GM21529 (cell line): ENCODE data around the gene SSU72.
A peak's percentile ranks its signal among the peaks of the same experiment; 100 is the strongest.
"Not testable (repeated sequence)": the region's sequence is repeated elsewhere in the genome, so short reads cannot be mapped to it uniquely, and the experiment has no call there.

Source experiments
- ATAC-seq: cut with Tn5 transposase; IDR thresholded peaks from one replicate; pipeline ENCODE4 v1.9.1; 2021; ENCODE audit not compliant: unreplicated experiment

SSU72 gene

DNA sequence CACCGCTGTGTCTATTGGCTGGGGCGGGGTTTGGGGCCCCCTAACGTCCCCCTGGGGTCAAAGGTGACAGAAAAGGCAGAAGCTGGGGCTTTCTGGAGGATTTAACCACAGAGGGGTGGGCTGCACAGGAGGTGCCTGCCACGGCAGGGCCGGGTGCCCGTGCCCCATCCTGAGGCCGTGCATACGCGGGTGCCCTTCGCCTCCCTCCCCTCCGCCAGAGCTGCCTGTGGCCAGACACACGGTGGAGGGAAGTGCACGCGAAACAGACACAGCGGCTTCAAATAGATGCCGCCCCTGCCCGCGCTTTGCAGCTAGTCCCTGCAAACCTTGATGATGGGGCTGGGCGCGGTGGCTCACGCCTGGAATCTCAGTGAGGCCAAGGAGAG is 65.2 kb downstream of the SSU72 start:
- ATAC-seq: not testable (repeated sequence)

- not testable (repeated sequence) for ATAC-seq
Observed at GRCh38 chr1:1508775-1509464, 65.7 kb downstream of the SSU72 start.

GRCh38 chr1:1507305-1507704 is 67.4 kb downstream of the SSU72 start:
- ATAC-seq: no peak

DNA sequence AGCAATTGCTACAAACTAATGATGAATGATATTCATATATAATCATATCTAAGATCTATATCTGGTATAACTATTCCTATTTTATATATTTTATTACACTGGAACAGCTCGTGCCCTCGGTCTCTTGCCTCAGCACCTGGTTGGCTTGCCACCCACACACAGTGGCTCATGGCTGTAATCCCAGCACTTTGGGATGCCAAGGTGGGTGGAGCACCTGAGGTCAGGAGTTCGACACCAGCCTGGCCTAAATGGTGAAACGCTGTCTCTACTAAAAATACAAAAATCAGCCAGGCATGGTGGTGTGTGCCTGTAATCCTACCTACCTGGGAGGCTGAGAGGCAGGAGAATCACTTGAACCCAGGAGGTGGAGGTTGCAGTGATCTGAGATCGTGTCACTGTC is 68.9 kb downstream of the SSU72 start:
- not testable (repeated sequence) for ATAC-seq

DNA sequence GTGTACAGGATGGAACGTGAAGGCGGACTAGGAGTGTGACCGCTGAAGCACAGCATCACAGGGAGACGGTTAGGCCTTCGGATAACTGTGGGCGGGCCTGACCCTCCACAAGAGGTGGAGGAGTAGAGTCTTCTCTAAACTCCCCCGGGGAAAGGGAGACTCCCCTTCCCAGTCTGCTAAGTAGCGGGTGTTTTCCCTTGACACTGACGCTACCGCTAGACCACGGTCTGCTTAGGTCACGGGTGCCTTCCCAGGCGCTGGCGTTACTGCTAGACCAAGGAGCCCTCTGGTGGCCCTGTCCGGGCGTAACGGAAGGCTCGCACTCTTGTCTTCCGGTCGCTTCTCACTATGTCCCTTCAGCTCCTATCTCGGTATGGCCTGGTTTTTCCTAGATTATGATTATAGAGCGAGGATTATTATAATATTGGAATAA is 69.3 kb downstream of the SSU72 start:
- peak; percentile 60 for ATAC-seq

DNA sequence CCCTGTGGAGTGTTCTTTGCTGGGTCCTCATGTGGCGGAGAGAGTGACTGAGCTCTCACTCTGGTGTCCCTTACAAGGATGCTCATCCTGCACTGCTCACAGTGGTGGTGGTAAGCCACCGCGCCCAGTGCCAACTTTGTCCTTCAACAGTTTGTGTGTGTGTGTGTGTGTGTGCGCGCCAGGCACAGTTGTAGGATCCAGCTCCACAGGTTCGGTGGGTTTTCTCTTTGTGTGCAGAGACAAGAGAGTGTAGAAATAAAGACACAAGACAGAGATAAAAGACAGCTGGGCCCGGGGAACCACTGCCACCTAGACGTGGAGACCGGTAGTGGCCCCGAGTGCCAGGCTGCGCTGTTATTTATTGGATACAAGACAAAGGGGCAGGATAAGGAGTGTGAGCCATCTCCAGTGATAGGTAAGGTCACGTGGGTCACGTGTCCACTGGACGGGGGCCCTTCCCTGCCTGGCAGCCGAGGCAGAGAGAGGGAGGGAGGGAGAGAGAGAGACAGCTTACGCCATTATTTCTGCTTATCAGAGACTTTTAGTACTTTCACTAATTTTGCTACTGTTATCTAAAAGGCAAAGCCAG is 69.8 kb downstream of the SSU72 start:
- not testable (repeated sequence) for ATAC-seq

DNA sequence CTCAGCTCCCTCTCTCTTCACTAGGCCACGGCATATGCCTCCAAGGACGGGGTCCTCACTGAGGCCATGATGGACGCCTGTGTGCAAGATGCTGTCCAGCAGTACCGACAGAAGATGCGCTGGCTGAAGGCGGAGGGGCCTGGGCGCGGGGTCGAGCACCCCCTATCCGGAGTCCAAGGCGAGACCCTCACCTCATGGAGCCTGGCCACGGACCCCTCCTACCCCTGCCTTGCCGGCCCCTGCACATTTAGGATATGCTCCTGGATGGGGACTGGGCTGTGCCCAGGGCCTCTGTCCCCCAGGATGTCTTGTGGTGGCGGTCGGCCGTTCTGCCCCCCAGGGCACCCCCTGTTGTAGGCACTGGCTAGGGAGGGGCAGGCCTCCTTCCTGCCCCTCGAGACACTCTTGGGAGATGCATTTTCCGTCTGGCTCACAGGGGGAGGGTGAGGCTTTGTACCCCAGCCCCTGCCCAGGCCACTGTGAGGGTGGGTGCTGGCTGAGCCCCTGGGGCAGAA is 79.1 kb downstream of the SSU72 start:
- not testable (repeated sequence) for ATAC-seq

- not testable (repeated sequence) for ATAC-seq
Observed at GRCh38 chr1:1494311-1494710, 80.4 kb downstream of the SSU72 start.
